ENCODE data around the gene PRMT1. TPM values are rescaled to one million over a fixed set of nuclear protein-coding genes. Genes with fewer than 3 reads are reported as not detected.

Gene PRMT1
- total RNA-seq, 4 donors from 2014 or later, result 150 to 250 (median 170) TPM

DNA sequence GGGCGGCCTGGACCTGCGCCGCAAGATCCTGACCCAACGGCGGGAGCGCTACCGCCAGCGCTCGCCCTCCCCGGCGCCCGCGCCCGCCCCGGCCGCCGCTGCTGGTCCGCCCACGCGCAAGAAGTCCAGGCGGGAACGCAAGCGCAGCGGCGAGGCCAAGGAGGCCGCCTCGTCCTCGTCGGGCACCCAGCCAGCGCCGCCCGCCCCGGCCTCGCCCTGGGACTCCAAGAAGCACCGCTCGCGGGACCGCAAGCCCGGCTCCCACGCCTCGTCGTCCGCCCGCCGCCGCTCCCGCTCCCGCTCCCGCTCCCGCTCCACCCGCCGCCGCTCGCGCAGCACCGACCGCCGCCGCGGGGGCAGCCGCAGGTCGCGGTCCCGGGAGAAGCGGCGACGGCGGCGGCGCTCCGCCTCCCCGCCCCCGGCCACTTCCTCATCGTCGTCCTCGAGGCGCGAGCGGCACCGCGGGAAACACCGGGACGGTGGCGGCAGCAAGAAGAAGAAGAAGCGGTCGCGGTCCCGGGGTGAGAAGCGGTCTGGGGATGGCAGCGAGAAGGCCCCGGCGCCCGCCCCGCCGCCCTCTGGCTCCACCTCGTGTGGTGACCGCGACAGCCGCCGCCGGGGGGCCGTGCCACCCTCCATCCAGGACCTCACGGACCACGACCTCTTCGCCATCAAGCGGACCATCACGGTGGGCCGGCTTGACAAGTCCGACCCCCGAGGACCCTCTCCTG, 25.1 kb upstream of the PRMT1 start:
- TF ChIP-seq, protein P1, sequence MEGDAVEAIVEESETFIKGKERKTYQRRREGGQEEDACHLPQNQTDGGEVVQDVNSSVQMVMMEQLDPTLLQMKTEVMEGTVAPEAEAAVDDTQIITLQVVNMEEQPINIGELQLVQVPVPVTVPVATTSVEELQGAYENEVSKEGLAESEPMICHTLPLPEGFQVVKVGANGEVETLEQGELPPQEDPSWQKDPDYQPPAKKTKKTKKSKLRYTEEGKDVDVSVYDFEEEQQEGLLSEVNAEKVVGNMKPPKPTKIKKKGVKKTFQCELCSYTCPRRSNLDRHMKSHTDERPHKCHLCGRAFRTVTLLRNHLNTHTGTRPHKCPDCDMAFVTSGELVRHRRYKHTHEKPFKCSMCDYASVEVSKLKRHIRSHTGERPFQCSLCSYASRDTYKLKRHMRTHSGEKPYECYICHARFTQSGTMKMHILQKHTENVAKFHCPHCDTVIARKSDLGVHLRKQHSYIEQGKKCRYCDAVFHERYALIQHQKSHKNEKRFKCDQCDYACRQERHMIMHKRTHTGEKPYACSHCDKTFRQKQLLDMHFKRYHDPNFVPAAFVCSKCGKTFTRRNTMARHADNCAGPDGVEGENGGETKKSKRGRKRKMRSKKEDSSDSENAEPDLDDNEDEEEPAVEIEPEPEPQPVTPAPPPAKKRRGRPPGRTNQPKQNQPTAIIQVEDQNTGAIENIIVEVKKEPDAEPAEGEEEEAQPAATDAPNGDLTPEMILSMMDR (IDR thresholded peaks at IDR 0.05), result no peak
- ATAC-seq (ENCODE audit: low FRiP score), result no peak

DNA sequence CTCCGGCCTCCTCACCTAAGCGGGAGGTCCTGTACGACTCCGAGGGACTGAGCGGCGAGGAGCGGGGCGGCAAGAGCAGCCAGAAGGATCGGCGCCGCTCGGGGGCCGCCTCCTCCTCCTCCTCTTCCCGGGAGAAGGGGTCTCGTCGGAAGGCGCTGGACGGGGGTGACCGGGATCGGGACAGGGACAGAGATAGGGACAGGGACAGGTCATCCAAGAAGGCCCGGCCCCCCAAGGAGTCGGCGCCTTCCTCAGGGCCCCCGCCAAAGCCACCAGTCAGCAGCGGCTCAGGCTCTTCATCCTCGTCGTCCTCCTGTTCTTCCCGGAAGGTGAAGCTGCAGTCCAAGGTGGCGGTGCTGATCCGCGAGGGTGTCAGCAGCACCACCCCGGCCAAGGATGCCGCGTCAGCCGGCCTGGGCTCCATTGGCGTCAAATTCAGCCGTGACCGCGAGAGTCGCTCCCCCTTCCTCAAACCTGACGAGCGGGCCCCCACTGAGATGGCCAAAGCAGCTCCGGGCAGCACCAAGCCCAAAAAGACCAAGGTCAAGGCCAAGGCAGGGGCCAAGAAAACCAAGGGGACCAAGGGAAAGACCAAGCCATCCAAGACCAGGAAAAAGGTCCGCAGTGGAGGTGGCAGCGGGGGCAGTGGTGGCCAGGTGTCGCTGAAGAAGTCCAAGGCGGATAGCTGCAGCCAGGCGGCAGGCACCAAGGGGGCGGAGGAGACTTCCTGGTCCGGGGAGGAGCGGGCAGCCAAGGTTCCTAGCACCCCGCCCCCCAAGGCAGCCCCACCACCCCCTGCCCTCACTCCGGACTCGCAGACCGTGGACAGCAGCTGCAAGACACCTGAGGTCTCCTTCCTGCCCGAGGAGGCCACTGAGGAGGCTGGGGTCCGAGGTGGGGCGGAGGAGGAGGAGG, 24.3 kb upstream of the PRMT1 start:
- DNase-seq (ENCODE audit: low spot score) (no peak), ATAC-seq (ENCODE audit: low FRiP score) (no peak)
- TF ChIP-seq, protein P1 (IDR thresholded peaks at IDR 0.05), result no peak

More for the DNA sequence above, 25.1 kb upstream of the PRMT1 start:
- DNase-seq (ENCODE audit: low spot score), result no peak

DNA sequence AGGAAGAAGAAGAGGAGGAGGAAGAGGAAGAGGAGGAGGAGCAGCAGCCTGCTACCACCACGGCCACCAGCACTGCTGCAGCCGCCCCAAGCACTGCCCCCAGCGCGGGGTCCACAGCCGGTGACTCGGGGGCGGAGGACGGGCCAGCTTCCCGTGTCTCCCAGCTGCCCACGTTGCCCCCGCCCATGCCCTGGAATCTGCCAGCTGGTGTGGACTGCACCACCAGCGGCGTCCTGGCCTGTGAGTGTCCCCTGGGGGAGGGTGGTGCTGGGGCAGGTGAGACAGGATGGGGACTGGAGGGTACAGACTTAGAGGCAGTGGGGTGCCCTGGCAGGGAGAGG, 23.6 kb upstream of the PRMT1 start:
- ATAC-seq (ENCODE audit: low FRiP score), result no peak
- no peak for DNase-seq (ENCODE audit: low spot score)

DNA sequence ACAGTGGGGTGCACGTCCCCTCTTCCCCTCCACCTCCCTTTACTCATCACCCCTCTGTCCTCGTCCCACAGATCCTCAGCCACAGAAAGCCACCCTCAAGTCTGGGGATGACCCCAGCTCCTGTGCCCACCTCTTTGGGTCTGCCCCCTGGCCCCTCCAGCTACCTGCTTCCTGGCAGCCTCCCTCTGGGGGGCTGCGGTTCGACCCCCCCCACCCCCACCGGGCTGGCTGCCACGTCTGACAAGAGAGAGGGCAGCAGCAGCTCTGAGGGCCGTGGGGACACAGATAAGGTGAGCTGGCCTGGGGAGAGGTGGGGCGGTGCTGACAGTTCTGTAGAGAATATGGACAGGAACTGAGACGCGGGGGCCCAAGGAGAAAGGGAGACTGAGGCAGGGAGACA, 22.5 kb upstream of the PRMT1 start:
- DNase-seq (ENCODE audit: low spot score) (no peak), ATAC-seq (ENCODE audit: low FRiP score) (no peak)
- TF ChIP-seq, protein P1 (IDR thresholded peaks at IDR 0.05), result no peak

More for the DNA sequence above, 23.6 kb upstream of the PRMT1 start:
- TF ChIP-seq, protein P1 (IDR thresholded peaks at IDR 0.05), result no peak

DNA sequence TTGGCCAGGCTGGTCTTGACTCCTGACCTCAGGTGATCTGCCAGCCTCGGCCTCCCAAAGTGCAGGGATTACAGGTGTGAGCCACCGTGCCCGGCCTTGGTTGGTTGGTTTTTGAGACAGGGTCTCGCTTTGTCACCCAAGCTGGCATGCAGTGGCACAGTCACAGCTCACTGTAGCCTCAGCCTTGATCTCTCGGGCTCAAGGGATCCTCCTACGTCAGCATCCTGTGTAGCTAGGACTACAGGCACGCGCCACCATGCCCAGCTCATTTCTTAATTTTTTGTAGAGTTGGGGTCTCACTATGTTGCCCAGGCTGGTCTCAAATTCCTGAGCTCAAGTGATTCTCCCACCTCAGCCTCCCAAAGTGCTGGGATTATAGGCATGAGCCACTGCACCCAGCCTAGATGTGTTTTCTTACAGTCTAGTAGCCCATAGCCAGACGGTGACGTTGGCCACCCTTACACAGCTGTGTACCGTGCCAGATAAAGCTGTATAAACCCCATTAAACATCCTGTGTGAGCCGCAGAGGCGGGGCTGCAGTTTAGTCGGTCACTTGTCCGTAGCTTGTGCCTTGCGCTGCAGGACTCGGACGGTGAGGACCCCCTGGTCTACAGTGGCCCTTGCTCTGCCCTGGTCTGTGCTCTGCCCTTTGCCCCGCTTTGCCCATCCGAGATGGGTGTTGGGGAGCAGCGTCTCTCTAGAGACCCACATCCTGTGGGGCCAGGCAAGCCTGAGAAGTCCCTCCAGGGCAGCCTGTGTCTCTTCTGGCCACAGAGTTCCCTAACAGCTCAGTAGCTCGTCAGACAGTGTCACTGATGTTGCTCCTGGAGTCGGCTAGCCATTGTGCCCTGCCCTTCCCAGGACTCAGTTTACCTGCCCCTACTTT, 21.3 kb upstream of the PRMT1 start:
- TF ChIP-seq, protein P1 (IDR thresholded peaks at IDR 0.05), result no peak
- no peak for DNase-seq (ENCODE audit: low spot score)

DNA sequence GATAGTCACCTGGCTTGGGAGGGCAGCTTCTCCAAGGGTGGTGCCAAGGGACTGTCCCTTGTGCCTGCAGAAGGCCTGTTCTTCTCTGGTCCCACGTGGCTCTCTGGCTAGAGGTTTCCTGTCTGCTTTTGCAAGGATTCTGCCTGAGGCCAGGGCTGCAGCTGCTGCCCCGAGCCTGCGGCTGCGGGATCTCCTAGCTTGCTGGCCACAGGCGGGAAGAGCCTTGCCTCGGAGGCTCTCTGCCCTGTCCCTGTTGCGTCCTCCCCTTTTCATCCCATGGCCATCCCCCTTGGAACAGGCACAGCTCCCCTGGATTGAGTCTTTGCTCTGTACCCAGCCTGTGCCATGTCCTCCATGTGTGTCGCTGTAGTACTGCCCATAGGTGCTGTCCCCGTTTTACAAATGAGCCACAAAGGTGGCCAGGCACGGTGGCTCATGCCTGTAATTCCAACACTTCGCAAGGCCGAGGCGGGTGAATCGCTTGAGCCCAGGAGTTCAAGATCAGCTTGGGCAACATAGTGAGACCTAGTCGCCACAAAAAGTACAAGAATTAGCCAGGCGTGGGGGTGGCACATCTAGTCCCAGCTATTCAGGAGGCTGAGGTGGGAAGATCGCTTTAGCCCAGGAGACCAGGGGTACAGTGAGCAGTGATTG, 20.5 kb upstream of the PRMT1 start:
- TF ChIP-seq, protein P1 (IDR thresholded peaks at IDR 0.05), result no peak
- DNase-seq (ENCODE audit: low spot score), result no peak
- no peak for ATAC-seq (ENCODE audit: low FRiP score)

More for the DNA sequence above, 21.3 kb upstream of the PRMT1 start:
- no peak for ATAC-seq (ENCODE audit: low FRiP score)
